Neutrophil (primary cell): Measurements from ENCODE around the gene USP31.

Experiments
- H3K27ac ChIP-seq: fragments of 200-600 bp; sonication (generic); 2 replicates; pipeline ENCODE4 v1.5.1; 2016; ENCODE audit warnings: mild to moderate bottlenecking, moderate library complexity
- H3K27me3 ChIP-seq: fragments of 200-600 bp; sonication (generic); 2 replicates; pipeline ENCODE4 v1.6.0; 2016; ENCODE audit warnings: mild to moderate bottlenecking
- H3K36me3 ChIP-seq: fragments of 200-600 bp; sonication (generic); 2 replicates; pipeline ENCODE4 v1.5.1; 2017
- H3K4me1 ChIP-seq, 2 experiments: fragments of 200-600 bp in 1 of 2; sonication (generic) in 1 of 2; 1 replicate in 1 of 2; 2 replicates in 1 of 2; pipeline versions ENCODE4 v1.5.1 to v1.6.1; 2013 to 2016; ENCODE audit warnings: low read depth in 1 of 2, low read length in 1 of 2, mild to moderate bottlenecking in 1 of 2, moderate library complexity in 1 of 2; ENCODE audit not compliant: control insufficient read depth in 1 of 2, insufficient read depth in 1 of 2
- H3K4me3 ChIP-seq, 2 experiments: fragments of 200-600 bp in 1 of 2; sonication (generic) in 1 of 2; 1 replicate in 1 of 2; 2 replicates in 1 of 2; pipeline ENCODE4 v1.5.1; 2013 to 2016; ENCODE audit warnings: low read depth in 1 of 2, low read length in 1 of 2, mild to moderate bottlenecking in 1 of 2, moderate library complexity in 1 of 2
- H3K9me3 ChIP-seq: fragments of 200-600 bp; sonication (generic); 2 replicates; pipeline ENCODE4 v1.5.1; 2016
- TF ChIP-seq, protein P1 (sequence below): fragments of 200-600 bp; sonication (generic); IDR thresholded peaks from 2 replicates; pipeline ENCODE4 v1.5.1; 2016; ENCODE audit warnings: antibody characterized with exemption

USP31 gene

GRCh38 chr16:23035240-23035639 lies 114.0 kb downstream of the USP31 start:
- no peaks in the 10 kb centered on the region for H3K27me3 ChIP-seq
- TF ChIP-seq, protein P1, sequence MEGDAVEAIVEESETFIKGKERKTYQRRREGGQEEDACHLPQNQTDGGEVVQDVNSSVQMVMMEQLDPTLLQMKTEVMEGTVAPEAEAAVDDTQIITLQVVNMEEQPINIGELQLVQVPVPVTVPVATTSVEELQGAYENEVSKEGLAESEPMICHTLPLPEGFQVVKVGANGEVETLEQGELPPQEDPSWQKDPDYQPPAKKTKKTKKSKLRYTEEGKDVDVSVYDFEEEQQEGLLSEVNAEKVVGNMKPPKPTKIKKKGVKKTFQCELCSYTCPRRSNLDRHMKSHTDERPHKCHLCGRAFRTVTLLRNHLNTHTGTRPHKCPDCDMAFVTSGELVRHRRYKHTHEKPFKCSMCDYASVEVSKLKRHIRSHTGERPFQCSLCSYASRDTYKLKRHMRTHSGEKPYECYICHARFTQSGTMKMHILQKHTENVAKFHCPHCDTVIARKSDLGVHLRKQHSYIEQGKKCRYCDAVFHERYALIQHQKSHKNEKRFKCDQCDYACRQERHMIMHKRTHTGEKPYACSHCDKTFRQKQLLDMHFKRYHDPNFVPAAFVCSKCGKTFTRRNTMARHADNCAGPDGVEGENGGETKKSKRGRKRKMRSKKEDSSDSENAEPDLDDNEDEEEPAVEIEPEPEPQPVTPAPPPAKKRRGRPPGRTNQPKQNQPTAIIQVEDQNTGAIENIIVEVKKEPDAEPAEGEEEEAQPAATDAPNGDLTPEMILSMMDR = no peak
- H3K4me3 ChIP-seq = no peak overlapping the region
- H3K36me3 ChIP-seq = no peaks in the 10 kb centered on the region
- H3K9me3 ChIP-seq = no peaks in the 10 kb centered on the region
- no peaks in the 10 kb centered on the region for H3K4me1 ChIP-seq
- H3K27ac ChIP-seq = no peak overlapping the region

- TF ChIP-seq, protein P1 = no peak
- no peaks in the 10 kb centered on the region for H3K4me1 ChIP-seq
- H3K4me3 ChIP-seq = no peak overlapping the region
- no peaks in the 10 kb centered on the region for H3K36me3 ChIP-seq
- no peaks in the 10 kb centered on the region for H3K9me3 ChIP-seq
- no peak overlapping the region for H3K27ac ChIP-seq
- no peaks in the 10 kb centered on the region for H3K27me3 ChIP-seq
Observed at GRCh38 chr16:23031508-23032098, 117.6 kb downstream of the USP31 start.

GRCh38 chr16:23029733-23030420 lies 119.4 kb downstream of the USP31 start:
- no peak overlapping the region for H3K4me3 ChIP-seq
- TF ChIP-seq, protein P1 = no peak
- H3K36me3 ChIP-seq = no peaks in the 10 kb centered on the region
- no peak overlapping the region for H3K27ac ChIP-seq
- H3K9me3 ChIP-seq = no peaks in the 10 kb centered on the region
- no peaks in the 10 kb centered on the region for H3K4me1 ChIP-seq
- H3K27me3 ChIP-seq = no peaks in the 10 kb centered on the region

- H3K27me3 ChIP-seq = no peaks in the 10 kb centered on the region
- no peaks in the 10 kb centered on the region for H3K9me3 ChIP-seq
- TF ChIP-seq, protein P1 = no peak
- no peak overlapping the region for H3K27ac ChIP-seq
- H3K4me1 ChIP-seq = no peaks in the 10 kb centered on the region
- H3K4me3 ChIP-seq = no peak overlapping the region
- H3K36me3 ChIP-seq = no peaks in the 10 kb centered on the region
Observed at GRCh38 chr16:23027386-23027785, 121.9 kb downstream of the USP31 start.

DNA sequence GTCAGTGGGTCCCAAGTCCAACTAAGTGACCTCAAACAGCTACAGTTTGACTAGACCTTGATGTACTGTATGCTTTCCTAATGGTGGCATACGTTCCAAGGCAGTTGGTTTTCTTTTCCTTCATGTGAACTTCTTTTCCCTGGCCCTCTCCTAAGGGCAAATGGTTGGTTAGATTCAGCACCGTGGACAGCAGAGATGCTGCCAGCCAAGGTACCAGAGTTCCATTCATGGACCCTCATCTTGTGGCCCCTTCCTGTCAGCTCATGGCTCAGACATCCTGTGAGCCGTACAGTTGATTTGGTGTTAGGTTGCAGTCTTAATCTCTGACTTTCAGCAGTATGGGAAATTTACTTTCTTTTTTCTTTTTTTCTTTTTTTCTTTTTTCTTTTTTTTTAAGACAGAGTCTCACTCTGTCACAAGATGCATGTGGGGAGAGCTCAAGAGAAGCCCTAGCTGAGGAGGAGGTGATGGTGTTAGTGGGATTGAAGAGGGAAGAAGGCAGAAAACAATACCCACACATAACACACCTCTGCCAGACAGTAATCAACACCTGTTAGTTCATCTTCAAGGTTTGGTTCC lies 122.4 kb downstream of the USP31 start:
- H3K4me1 ChIP-seq = no peaks in the 10 kb centered on the region
- H3K9me3 ChIP-seq = no peaks in the 10 kb centered on the region
- no peak overlapping the region for H3K27ac ChIP-seq
- no peaks in the 10 kb centered on the region for H3K36me3 ChIP-seq
- no peaks in the 10 kb centered on the region for H3K27me3 ChIP-seq
- TF ChIP-seq, protein P1 = no peak
- no peak overlapping the region for H3K4me3 ChIP-seq
